ENCODE results near the gene DUOX1.

DUOX1 gene

DNA sequence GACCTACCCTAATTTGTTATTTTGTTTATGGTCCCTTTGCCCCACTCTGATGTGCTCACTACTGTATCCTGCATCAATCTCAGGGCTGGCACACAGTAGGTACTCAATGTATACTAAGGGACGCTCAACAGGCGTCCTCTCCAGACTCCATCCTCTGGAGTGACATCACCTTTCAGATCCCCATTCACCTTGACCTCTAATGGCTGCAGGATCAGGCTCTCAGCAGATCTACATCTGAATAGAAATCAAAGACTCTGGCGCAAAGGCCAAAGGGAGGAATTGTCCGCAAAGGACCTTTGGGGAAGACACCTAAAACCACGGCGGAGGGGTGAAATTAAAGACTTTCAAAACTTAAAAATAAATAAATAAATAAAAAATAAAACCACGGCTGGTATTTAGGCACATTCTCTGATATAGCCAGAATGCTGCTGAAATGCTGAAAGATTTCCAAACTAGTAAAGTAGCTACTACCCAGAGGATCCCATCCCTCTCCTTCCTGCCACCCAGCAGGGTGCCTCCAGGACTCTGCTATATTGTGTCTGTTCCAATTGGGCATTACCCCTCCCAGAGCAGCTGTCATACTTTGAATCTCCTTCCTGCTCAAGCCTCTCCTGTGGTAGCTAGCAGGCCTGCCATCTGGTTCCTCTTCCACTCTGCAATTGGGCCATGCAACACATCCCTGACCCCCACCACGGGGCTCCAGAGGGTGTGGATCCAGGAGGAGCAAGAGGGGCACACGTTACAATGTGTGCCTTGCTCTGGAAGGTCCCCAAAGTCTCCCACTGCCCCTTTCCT is 51.9 kb downstream of the DUOX1 start:
- Histone ChIP-seq H3K4me2 (ENCODE audit: low read length) (no peak overlapping the region), H3K9ac (ENCODE audit: low read length) (no peak overlapping the region), H3K9me3 (ENCODE audit: insufficient read depth, low read length) (no peaks in the 10 kb centered on the region), H2AFZ (ENCODE audit: low read depth, low read length) (no peak overlapping the region), H3K4me3 (ENCODE audit: low read length) (no peak overlapping the region), H3K36me3 (replicated peaks; ENCODE audit: low read depth, low read length) (no peaks in the 10 kb centered on the region), H3K27ac (ENCODE audit: low read length) (no peak overlapping the region), H4K20me1 (ENCODE audit: insufficient read depth, low read length) (no peaks in the 10 kb centered on the region), H3K4me1 (ENCODE audit: low read length) (no peaks in the 10 kb centered on the region), H3K27me3 (ENCODE audit: low read depth, low read length) (0 out of 2 replicates have a peak, but pooled peaks cover 1% of the 10 kb centered on the region), H3K79me2 (ENCODE audit: low read length) (no peaks in the 10 kb centered on the region)
- TF ChIP-seq, protein P1, sequence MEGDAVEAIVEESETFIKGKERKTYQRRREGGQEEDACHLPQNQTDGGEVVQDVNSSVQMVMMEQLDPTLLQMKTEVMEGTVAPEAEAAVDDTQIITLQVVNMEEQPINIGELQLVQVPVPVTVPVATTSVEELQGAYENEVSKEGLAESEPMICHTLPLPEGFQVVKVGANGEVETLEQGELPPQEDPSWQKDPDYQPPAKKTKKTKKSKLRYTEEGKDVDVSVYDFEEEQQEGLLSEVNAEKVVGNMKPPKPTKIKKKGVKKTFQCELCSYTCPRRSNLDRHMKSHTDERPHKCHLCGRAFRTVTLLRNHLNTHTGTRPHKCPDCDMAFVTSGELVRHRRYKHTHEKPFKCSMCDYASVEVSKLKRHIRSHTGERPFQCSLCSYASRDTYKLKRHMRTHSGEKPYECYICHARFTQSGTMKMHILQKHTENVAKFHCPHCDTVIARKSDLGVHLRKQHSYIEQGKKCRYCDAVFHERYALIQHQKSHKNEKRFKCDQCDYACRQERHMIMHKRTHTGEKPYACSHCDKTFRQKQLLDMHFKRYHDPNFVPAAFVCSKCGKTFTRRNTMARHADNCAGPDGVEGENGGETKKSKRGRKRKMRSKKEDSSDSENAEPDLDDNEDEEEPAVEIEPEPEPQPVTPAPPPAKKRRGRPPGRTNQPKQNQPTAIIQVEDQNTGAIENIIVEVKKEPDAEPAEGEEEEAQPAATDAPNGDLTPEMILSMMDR (IDR thresholded peaks at IDR 0.05; ENCODE audit: low read depth, low read length), result no peak
- TF ChIP-seq EZH2phosphoT487 (IDR thresholded peaks at IDR 0.05; ENCODE audit: low read depth), result no peak

DNA sequence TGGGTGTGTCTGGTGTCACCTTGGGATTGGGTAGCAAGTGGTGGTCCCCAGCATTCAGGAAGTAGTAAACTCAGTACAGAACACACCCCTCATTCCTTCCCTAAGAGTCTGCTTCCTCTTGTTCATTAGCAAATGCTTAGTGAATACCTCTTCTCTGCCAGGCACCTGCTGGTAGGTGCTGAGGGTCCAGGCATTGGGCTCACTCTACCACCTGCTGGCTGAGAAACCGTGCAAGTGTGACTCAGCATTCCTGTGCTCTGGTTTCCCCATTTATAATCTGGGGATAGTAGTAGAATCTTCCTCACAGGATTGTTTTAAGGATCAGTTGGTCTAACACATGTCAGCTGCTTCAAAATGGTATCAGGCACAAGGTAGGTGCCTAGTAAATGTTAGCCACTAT is 53.2 kb downstream of the DUOX1 start:
- H3K9me3 ChIP-seq (ENCODE audit: insufficient read depth, low read length), result no peaks in the 10 kb centered on the region
- no peak overlapping the region for H3K9ac ChIP-seq (ENCODE audit: low read length)
- no peak for TF ChIP-seq EZH2phosphoT487 (IDR thresholded peaks at IDR 0.05; ENCODE audit: low read depth)
- TF ChIP-seq, protein P1 (IDR thresholded peaks at IDR 0.05; ENCODE audit: low read depth, low read length), result no peak
- no peak overlapping the region for H2AFZ ChIP-seq (ENCODE audit: low read depth, low read length)
- no peaks in the 10 kb centered on the region for H3K79me2 ChIP-seq (ENCODE audit: low read length)
- H3K27ac ChIP-seq (ENCODE audit: low read length), result no peak overlapping the region
- H3K4me3 ChIP-seq (ENCODE audit: low read length), result no peak overlapping the region
- H3K27me3 ChIP-seq (ENCODE audit: low read depth, low read length), result 0 out of 2 replicates have a peak, but pooled peaks cover 6% of the 10 kb centered on the region
- no peak overlapping the region for H3K4me2 ChIP-seq (ENCODE audit: low read length)
- no peaks in the 10 kb centered on the region for H3K4me1 ChIP-seq (ENCODE audit: low read length)
- H4K20me1 ChIP-seq (ENCODE audit: insufficient read depth, low read length), result no peaks in the 10 kb centered on the region
- no peaks in the 10 kb centered on the region for H3K36me3 ChIP-seq (replicated peaks; ENCODE audit: low read depth, low read length)

DNA sequence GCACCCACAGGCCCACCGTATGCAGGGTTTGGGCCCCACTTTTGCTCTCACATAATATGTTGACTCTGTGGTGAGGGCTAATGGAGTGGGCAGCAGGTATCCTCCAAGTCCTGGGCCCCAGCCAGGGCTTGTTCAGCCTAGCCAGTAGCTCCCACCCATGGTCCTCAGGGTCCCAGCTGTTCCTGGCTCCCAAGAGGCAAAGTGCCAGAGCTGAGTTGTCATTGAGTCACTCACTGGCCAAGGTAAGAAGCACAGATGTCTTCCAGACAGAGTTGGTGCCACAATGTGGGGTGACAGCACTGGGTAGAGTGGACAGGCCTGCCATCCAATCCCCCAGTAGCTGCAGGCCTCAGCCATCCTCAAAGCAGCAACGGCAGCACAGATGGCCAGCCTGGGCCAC is 53.7 kb downstream of the DUOX1 start:
- Histone ChIP-seq H3K36me3 (replicated peaks; ENCODE audit: low read depth, low read length) (no peaks in the 10 kb centered on the region), H3K9ac (ENCODE audit: low read length) (no peak overlapping the region), H3K9me3 (ENCODE audit: insufficient read depth, low read length) (no peaks in the 10 kb centered on the region), H3K27ac (ENCODE audit: low read length) (no peak overlapping the region), H3K4me2 (ENCODE audit: low read length) (no peak overlapping the region), H3K4me3 (ENCODE audit: low read length) (no peak overlapping the region), H3K4me1 (ENCODE audit: low read length) (peaks cover 2% of the 10 kb centered on the region), H3K27me3 (ENCODE audit: low read depth, low read length) (0 out of 2 replicates have a peak, but pooled peaks cover 6% of the 10 kb centered on the region), H2AFZ (ENCODE audit: low read depth, low read length) (no peak overlapping the region), H4K20me1 (ENCODE audit: insufficient read depth, low read length) (no peaks in the 10 kb centered on the region), H3K79me2 (ENCODE audit: low read length) (no peaks in the 10 kb centered on the region)
- no peak for TF ChIP-seq EZH2phosphoT487 (IDR thresholded peaks at IDR 0.05; ENCODE audit: low read depth)
- TF ChIP-seq, protein P1 (IDR thresholded peaks at IDR 0.05; ENCODE audit: low read depth, low read length), result no peak

DNA sequence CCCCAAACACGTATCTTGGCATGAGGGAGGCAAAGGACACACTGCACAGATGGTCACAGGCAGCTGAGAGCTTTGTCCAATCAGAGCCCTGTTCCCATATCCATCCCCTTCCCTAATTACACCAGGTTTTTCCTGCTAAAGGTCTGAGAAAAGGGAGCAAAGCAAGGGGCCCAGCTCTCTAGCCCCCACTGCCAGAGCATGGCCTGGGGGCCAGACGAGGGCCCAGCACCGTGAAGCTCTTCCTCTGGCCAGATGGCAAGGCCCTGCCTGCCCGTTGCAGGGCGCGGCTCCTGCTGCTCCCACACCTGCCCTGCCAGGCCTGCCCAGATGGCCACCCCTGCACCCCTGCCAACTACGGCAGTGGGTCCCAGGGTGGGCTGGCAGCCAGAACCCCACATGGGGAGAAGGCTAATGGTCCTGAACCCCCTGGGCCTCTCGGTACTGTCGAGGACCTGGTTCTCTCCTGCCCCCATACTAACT is 54.8 kb downstream of the DUOX1 start:
- no peaks in the 10 kb centered on the region for H3K9me3 ChIP-seq (ENCODE audit: insufficient read depth, low read length)
- TF ChIP-seq, protein P1 (IDR thresholded peaks at IDR 0.05; ENCODE audit: low read depth, low read length), result no peak
- no peak for TF ChIP-seq EZH2phosphoT487 (IDR thresholded peaks at IDR 0.05; ENCODE audit: low read depth)
- H3K4me2 ChIP-seq (ENCODE audit: low read length), result no peak overlapping the region
- no peak overlapping the region for H3K9ac ChIP-seq (ENCODE audit: low read length)
- peaks cover 3% of the 10 kb centered on the region for H3K4me1 ChIP-seq (ENCODE audit: low read length)
- H3K36me3 ChIP-seq (replicated peaks; ENCODE audit: low read depth, low read length), result no peaks in the 10 kb centered on the region
- H4K20me1 ChIP-seq (ENCODE audit: insufficient read depth, low read length), result no peaks in the 10 kb centered on the region
- no peak overlapping the region for H2AFZ ChIP-seq (ENCODE audit: low read depth, low read length)
- no peak overlapping the region for H3K27ac ChIP-seq (ENCODE audit: low read length)
- no peak overlapping the region for H3K4me3 ChIP-seq (ENCODE audit: low read length)
- H3K27me3 ChIP-seq (ENCODE audit: low read depth, low read length), result peaks cover 8% of the 10 kb centered on the region; the same call in 1 of the 2 replicates
- no peaks in the 10 kb centered on the region for H3K79me2 ChIP-seq (ENCODE audit: low read length)
